Measurements from ENCODE around the gene SYT13.

Gene SYT13, protein sequence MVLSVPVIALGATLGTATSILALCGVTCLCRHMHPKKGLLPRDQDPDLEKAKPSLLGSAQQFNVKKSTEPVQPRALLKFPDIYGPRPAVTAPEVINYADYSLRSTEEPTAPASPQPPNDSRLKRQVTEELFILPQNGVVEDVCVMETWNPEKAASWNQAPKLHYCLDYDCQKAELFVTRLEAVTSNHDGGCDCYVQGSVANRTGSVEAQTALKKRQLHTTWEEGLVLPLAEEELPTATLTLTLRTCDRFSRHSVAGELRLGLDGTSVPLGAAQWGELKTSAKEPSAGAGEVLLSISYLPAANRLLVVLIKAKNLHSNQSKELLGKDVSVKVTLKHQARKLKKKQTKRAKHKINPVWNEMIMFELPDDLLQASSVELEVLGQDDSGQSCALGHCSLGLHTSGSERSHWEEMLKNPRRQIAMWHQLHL

DNA sequence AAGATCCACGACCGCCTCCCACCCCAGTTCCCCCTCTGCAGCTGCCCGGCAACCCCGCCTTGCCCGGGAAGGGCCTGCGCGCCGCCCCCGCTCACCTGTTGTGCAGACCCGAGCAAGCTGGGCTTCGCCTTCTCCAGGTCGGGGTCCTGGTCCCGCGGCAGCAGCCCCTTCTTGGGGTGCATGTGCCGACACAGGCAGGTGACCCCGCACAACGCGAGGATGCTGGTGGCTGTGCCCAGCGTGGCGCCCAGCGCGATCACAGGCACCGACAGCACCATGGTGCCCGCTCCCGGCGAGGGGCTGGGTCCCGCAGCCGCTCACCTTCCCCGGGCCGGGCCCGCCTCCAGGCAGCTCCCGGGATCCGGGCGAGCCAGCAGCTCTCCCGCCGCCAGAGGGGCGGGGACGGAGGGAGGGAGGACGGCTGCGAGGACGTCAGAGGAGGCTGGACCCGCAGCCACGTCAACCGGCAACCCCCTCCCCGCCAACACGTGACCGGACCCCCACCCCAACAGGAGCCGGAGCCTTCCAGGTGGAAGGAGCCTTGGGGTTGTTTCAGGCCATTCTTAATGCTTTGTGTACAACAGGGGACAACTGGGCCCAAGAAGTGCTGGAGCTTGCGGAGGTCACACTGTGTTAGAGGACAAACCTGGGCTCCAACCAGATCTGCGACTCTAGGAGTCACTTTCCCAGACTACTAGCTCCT is at the start of gene SYT13:
SYT13 (minus strand) TSS at position 412 of the 703 bp plus-strand sequence; CDS start at position 278, 134 bp downstream.
- no peak within 1 kb of the TSS for H3K27ac ChIP-seq
- no peak for TF ChIP-seq ZFX (IDR thresholded peaks at IDR 0.05)
- TF ChIP-seq CTCF (conservative IDR thresholded peaks at IDR 0.05) = no peak

GRCh38 chr11:45335434-45335833 is 49.3 kb upstream of the SYT13 start:
- H3K27ac ChIP-seq = no peak overlapping the region
- TF ChIP-seq ZFX (IDR thresholded peaks at IDR 0.05) (no peak), CTCF (conservative IDR thresholded peaks at IDR 0.05) (no peak)

DNA sequence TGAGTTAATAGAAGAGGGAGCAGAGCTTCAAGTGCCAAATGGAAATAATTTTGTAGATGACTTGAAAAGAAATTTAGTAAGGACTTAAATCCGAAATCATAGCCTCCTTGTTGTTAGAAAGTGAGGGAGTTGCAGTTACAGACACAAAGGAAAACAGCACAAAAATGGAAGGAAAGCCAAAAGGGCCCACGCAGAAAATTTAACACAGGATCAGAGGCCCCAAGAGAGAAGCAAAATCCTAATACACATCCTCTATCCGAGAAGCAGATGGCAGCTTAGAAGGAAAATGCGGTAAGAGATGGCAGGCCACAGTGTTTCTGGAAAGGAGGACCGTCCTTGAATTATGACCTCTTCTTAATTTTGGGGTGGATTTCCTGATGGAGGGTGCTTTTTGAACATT is 48.7 kb upstream of the SYT13 start:
- TF ChIP-seq ZFX (IDR thresholded peaks at IDR 0.05) (no peak), CTCF (conservative IDR thresholded peaks at IDR 0.05) (no peak)
- no peak overlapping the region for H3K27ac ChIP-seq

DNA sequence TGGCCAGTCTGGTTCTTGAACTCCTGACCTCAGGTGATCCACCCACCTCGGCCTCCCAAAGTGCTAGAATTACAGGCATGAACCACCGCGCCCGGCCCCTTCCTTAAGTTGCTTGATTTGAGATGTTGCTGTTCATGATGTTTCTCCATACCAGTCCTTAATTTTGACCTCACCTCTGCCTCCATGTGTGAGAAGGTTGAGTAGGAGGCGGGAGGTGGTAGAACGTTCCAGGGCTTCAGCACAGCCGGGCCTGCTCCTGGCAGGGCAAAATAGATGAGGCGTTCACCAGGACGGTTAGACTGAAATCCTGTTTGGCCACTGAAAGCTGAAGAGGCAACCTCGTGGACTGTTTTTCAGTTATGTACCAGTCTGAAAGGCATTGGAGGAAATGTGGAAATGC is 48.3 kb upstream of the SYT13 start:
- no peak overlapping the region for H3K27ac ChIP-seq
- TF ChIP-seq CTCF (conservative IDR thresholded peaks at IDR 0.05) = no peak
- TF ChIP-seq ZFX (IDR thresholded peaks at IDR 0.05) = no peak

DNA sequence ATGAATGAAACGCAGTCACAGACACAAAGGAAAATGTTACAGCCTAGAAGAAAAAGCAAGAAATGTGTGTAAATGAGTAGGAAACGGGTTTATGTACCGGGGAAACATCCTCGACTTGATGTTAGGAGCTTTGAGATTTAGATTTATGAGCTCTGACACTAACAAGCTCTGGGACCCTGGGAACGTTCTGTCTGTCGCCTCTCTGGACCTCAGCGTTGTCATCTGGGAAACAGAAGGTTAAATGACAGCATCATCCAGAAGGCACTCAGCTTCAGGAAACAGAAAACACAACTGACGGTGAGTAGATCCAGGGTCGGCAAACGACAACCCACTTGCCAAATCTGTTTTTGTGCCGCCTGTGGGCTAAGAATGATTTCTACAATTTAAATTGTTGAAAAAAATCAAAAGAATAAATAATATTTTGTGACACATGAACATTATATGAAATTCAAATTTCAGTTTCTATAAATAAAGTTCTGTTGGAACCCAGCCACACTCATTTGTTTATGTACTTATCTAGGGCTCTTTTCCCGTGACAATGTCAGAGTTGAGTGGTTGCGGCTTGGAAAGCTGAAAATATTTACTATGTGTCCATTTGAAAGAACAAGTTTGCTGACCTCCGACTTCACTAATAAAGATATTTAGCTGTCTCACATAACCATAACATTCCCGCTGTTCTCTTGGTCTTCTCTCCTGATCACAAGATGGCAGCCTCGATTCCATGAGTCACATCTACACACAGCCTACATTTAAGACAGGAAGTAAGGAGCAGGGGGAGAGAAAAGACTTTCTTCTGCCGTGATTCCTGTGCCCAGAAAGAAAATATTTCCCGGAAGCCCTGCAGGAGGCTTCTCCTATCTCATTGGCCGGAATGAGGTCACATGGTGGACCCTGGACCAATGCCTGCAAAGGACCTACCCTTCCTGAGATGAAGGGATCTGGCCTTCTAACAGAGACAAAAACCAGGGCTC is 47.1 kb upstream of the SYT13 start:
- H3K27ac ChIP-seq = no peak overlapping the region

More for the DNA sequence above, 47.1 kb upstream of the SYT13 start:
- no peak for TF ChIP-seq ZFX (IDR thresholded peaks at IDR 0.05)
- no peak for TF ChIP-seq CTCF (conservative IDR thresholded peaks at IDR 0.05)
